HEK293 (cell line): Measurements from ENCODE around the gene PLEKHA7.

Source experiments
- CTCF ChIA-PET: fragments of 350-600 bp; formaldehyde crosslinking; extraction: SDS; loops from one replicate; lab custom pipeline; 2021; ENCODE audit warnings: antibody characterized with exemption; lab: Yijun Ruan, JAX
- POLR2A ChIA-PET: fragments of 300-600 bp; formaldehyde crosslinking; extraction: SDS; loops from one replicate; lab custom pipeline; 2020; ENCODE audit warnings: antibody characterized with exemption, inconsistent platforms; lab: Yijun Ruan, JAX
- H3K27ac ChIP-seq: fragments of 200-500 bp; sonication (Bioruptor generic); 2 replicates; pipeline ENCODE4 v1.5.1; 2014; ENCODE audit warnings: low read depth, low read length, control low read depth, inconsistent platforms; ENCODE audit errors: extremely low read depth
- H3K36me3 ChIP-seq, 2 experiments: fragments of 200-500 bp in 1 of 2; sonication (Bioruptor generic) in 1 of 2; 1 replicate in 1 of 2; 2 replicates in 1 of 2; pipeline ENCODE4 v1.5.1; 2014 to 2017; ENCODE audit warnings: inconsistent platforms in 2 of 2, low read length in 2 of 2; ENCODE audit not compliant: control insufficient read depth in 2 of 2, insufficient read depth in 1 of 2
- H3K4me1 ChIP-seq: fragments of 200-500 bp; sonication (Bioruptor generic); 2 replicates; pipeline ENCODE4 v1.5.1; 2014; ENCODE audit warnings: mild to moderate bottlenecking, low read length, inconsistent platforms; ENCODE audit not compliant: control insufficient read depth, insufficient read depth
- H3K4me3 ChIP-seq: 2 replicates; pipeline ENCODE4 v1.5.1; 2011; ENCODE audit warnings: low read depth, mild to moderate bottlenecking, control low read depth, low read length, moderate library complexity
- H3K9me3 ChIP-seq: fragments of 200-500 bp; sonication (Bioruptor generic); 2 replicates; pipeline ENCODE4 v1.5.1; 2014; ENCODE audit warnings: low read depth, low read length, inconsistent platforms; ENCODE audit not compliant: control insufficient read depth, insufficient read depth
- IKZF3 ChIP-seq: fragments of 450-650 bp; IDR thresholded peaks from 2 replicates; pipeline ENCODE4 v1.5.0; 2018; ENCODE audit warnings: missing biosample characterization, mild to moderate bottlenecking, missing genetic modification characterization, moderate library complexity
- MEIS1 ChIP-seq: sonication (generic); formaldehyde crosslinking; IDR thresholded peaks from 2 replicates; pipeline ENCODE4 v1.8.1; 2022; ENCODE audit warnings: missing genetic modification reagents, mild to moderate bottlenecking, borderline replicate concordance
- PRDM4 ChIP-seq: fragments of 450-650 bp; formaldehyde crosslinking; IDR thresholded peaks from 2 replicates; pipeline ENCODE4 v1.5.1; 2017; ENCODE audit warnings: missing biosample characterization, missing genetic modification characterization
- ZBTB8A ChIP-seq: fragments of 450-650 bp; formaldehyde crosslinking; IDR thresholded peaks from 2 replicates; pipeline ENCODE4 v1.5.1; 2016; ENCODE audit warnings: missing biosample characterization, missing genetic modification characterization
- ZEB2 ChIP-seq: fragments of 450-650 bp; formaldehyde crosslinking; IDR thresholded peaks from 2 replicates; pipeline ENCODE4 v1.5.1; 2016; ENCODE audit warnings: missing biosample characterization, missing genetic modification characterization
- ZNF133 ChIP-seq: fragments of 450-650 bp; formaldehyde crosslinking; IDR thresholded peaks from 2 replicates; pipeline ENCODE4 v1.5.1; 2016; ENCODE audit warnings: missing biosample characterization, missing genetic modification characterization
- ZNF16 ChIP-seq: fragments of 450-650 bp; formaldehyde crosslinking; IDR thresholded peaks from 2 replicates; pipeline ENCODE4 v1.5.1; 2016; ENCODE audit warnings: low read depth, missing biosample characterization, missing genetic modification characterization
- ZNF280D ChIP-seq: fragments of 450-650 bp; formaldehyde crosslinking; IDR thresholded peaks from 2 replicates; pipeline ENCODE4 v1.5.1; 2016; ENCODE audit warnings: missing biosample characterization, missing genetic modification characterization
- ZNF292 ChIP-seq: fragments of 450-650 bp; formaldehyde crosslinking; IDR thresholded peaks from 2 replicates; pipeline ENCODE4 v1.5.1; 2016; ENCODE audit warnings: low read depth, missing biosample characterization, missing genetic modification characterization, borderline replicate concordance
- ZNF354C ChIP-seq: fragments of 450-650 bp; formaldehyde crosslinking; IDR thresholded peaks from 2 replicates; pipeline ENCODE4 v1.5.1; 2016; ENCODE audit warnings: missing biosample characterization, missing genetic modification characterization, low read depth, borderline replicate concordance
- ZNF639 ChIP-seq: fragments of 450-650 bp; formaldehyde crosslinking; IDR thresholded peaks from 2 replicates; pipeline ENCODE4 v1.5.1; 2016; ENCODE audit warnings: missing biosample characterization, missing genetic modification characterization
- ZNF654 ChIP-seq: fragments of 450-650 bp; formaldehyde crosslinking; IDR thresholded peaks from 2 replicates; pipeline ENCODE4 v1.5.1; 2016; ENCODE audit warnings: low read depth, missing biosample characterization, missing genetic modification characterization
- ZNF658 ChIP-seq: fragments of 450-650 bp; formaldehyde crosslinking; IDR thresholded peaks from 2 replicates; pipeline ENCODE4; 2016; ENCODE audit warnings: missing biosample characterization, missing genetic modification characterization
- ZNF707 ChIP-seq: fragments of 450-650 bp; formaldehyde crosslinking; IDR thresholded peaks from 2 replicates; pipeline ENCODE4 v1.5.1; 2016; ENCODE audit warnings: missing biosample characterization, missing genetic modification characterization
- ZNF791 ChIP-seq: fragments of 450-650 bp; formaldehyde crosslinking; IDR thresholded peaks from 2 replicates; pipeline ENCODE4 v1.5.1; 2016; ENCODE audit warnings: missing biosample characterization, missing genetic modification characterization
- ZSCAN30 ChIP-seq: fragments of 450-650 bp; IDR thresholded peaks from 2 replicates; pipeline ENCODE4 v1.5.1; 2018; ENCODE audit warnings: missing biosample characterization, mild to moderate bottlenecking, missing genetic modification characterization, moderate library complexity

The PLEKHA7 gene

DNA sequence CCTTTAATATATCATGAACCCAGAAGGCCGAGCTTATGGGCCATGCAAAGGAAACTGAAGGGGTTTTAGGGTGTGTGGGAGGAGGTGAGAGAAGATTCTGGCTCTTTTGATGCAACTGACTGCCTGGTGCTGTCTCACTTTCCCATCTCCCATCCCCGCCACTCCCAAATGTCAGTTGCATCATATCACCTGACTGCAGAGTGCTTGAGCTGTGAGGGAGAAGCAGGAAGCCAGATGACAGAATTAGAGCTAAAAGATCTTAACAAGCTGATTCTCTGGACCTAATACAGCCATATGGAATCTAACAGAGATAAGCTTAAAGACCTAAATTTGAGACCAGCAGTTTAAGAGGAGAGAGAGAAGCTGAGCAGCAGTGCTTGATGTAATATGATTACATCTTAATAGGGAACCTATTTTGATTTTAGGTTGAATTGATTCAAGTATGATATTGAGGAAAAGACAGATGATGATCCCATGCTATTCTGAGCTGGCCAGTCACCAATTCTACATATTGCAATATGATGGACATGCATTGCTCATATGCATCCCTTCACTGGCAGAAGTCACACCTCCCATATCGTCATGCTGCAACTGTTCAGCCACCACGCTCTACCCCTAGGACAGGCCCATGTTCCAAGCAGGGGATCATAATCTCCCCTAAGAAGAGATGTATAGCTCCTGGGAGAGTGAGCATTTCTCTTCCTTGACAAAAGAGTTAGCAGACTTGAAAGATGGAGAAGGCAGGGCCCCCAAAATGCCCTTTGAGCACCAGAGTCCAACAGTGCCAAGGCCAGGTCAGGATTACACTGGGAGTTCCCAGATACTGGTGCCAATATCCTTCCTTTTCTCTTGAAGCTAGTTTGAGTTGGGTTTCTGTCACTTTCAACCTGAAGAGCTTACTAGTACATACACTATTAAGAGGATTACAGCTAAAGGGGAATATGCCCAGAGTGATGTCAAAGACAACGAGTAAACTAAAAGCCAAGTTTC lies 44.9 kb downstream of the PLEKHA7 start:
- no peak overlapping the region for H3K4me3 ChIP-seq
- POLR2A ChIA-PET: interaction anchor here (0.5 kb wide), 1 partner anchor 232 kb away, joined by 3 read pairs; no protein-coding TSS in a partner anchor

DNA sequence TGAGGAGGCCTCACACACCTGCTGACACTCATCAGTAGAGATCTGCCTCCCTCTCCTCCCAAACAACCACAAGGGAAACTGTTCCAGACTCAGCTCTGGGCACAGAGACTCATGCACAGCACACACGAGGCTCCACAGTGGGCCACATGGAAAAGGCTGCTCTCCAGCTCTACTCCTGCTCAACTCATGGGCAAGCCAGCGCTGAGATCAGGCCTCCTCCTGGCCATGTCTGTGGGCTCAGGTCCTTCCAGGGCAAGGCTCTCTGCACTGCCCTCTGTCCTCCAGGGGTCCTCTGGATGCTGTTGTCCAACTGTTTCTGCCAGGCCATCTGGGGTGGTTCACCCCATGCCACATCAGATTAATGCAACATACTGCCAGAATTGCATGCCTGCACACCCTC lies 46.0 kb downstream of the PLEKHA7 start:
- TF ChIP-seq ZNF292 (tag by site-specific recombination) (no peak), ZNF639 (tag by site-specific recombination) (no peak), ZNF354C (tag by site-specific recombination) (no peak), ZEB2 (tag by site-specific recombination) (no peak), MEIS1 (CRISPR knock-in tag) (no peak), ZNF16 (no peak), ZSCAN30 (tag by site-specific recombination) (no peak), ZNF654 (tag by site-specific recombination) (no peak), IKZF3 (tag by site-specific recombination) (no peak)
- POLR2A ChIA-PET: no interaction called here
- no peaks in the 10 kb centered on the region for H3K9me3 ChIP-seq
- H3K4me1 ChIP-seq: no peaks in the 10 kb centered on the region
- CTCF ChIA-PET: no interaction called here
- no peak overlapping the region for H3K4me3 ChIP-seq
- H3K27ac ChIP-seq: no peak overlapping the region
- H3K36me3 ChIP-seq: no peaks in the 10 kb centered on the region

More for the DNA sequence above, 44.9 kb downstream of the PLEKHA7 start:
- no peak for TF ChIP-seq ZNF658 (tag by site-specific recombination)
- peak; percentile 83 for TF ChIP-seq ZNF133 (tag by site-specific recombination)
- TF ChIP-seq, all 188 proteins: peak for 1
- Histone ChIP-seq H3K4me1 (no peaks in the 10 kb centered on the region), H3K9me3 (no peaks in the 10 kb centered on the region), H3K36me3 (no peaks in the 10 kb centered on the region), H3K27ac (no peak overlapping the region)
- CTCF ChIA-PET: interaction anchor here (1.3 kb wide), 2 partner anchors 13 to 149 kb away, joined by 3 read pairs; no protein-coding TSS in a partner anchor

GRCh38 chr11:16966930-16967671 lies 47.1 kb downstream of the PLEKHA7 start:
- H3K4me3 ChIP-seq: no peak overlapping the region
- CTCF ChIA-PET: interaction anchor here (0.5 to 1.1 kb wide), 6 partner anchors 10 to 1139 kb away, joined by 3 read pairs; no protein-coding TSS in a partner anchor
- no peaks in the 10 kb centered on the region for H3K36me3 ChIP-seq
- H3K27ac ChIP-seq: no peak overlapping the region
- no peaks in the 10 kb centered on the region for H3K9me3 ChIP-seq
- POLR2A ChIA-PET: interaction anchor here (1.6 kb wide), 1 partner anchor 35 kb away, joined by 3 read pairs; no protein-coding TSS in a partner anchor
- TF ChIP-seq ZNF791 (tag by site-specific recombination): no peak
- no peak for TF ChIP-seq ZBTB8A (tag by site-specific recombination)
- no peak for TF ChIP-seq ZNF707 (tag by site-specific recombination)
- TF ChIP-seq PRDM4 (tag by site-specific recombination): peak; percentile 96
- TF ChIP-seq ZNF280D: no peak
- H3K4me1 ChIP-seq: no peaks in the 10 kb centered on the region
